GM23338 (cell line): ENCODE data around the gene RUVBL1. TPM values are rescaled to one million over a fixed set of nuclear protein-coding genes. Genes with fewer than 3 reads are reported as not detected.

ENCODE experiments used
- ATAC-seq: fragments of 200-7000 bp; cut with Tn5 transposase; 3 replicates; pipeline ENCODE4 v1.9.1; 2020
- DNase-seq: peaks from one replicate; pipeline ENCODE4 v3.0.0-alpha.2; 2015; ENCODE audit warnings: low spot score
- H2AFZ ChIP-seq: fragments of 200-600 bp; sonication (generic); 2 replicates; pipeline ENCODE4 v1.8.0; 2016; ENCODE audit warnings: antibody characterized with exemption, mild to moderate bottlenecking, moderate library complexity
- H3F3A ChIP-seq: fragments of 200-600 bp; sonication (generic); replicated peaks from 2 replicates; pipeline ENCODE4 v1.8.0; 2017; ENCODE audit warnings: antibody characterized with exemption, mixed run types, low read depth
- H3K27ac ChIP-seq: fragments of 200-600 bp; sonication (generic); 2 replicates; pipeline ENCODE4 v1.6.1; 2016; ENCODE audit warnings: low read depth
- H3K27me3 ChIP-seq: fragments of 200-600 bp; sonication (generic); 2 replicates; pipeline ENCODE4 v1.8.0; 2016; ENCODE audit warnings: mild to moderate bottlenecking, mixed run types, moderate library complexity; ENCODE audit not compliant: insufficient read depth
- H3K36me3 ChIP-seq: fragments of 200-600 bp; sonication (generic); 2 replicates; pipeline ENCODE4 v1.8.0; 2016; ENCODE audit warnings: mild to moderate bottlenecking; ENCODE audit not compliant: insufficient read depth
- H3K4me1 ChIP-seq: fragments of 200-600 bp; sonication (generic); 2 replicates; pipeline ENCODE4 v1.8.0; 2016; ENCODE audit warnings: mild to moderate bottlenecking, moderate library complexity; ENCODE audit not compliant: insufficient read depth
- H3K4me2 ChIP-seq: fragments of 200-600 bp; sonication (generic); 2 replicates; pipeline ENCODE4 v1.7.1; 2017; ENCODE audit warnings: mixed run types
- H3K4me3 ChIP-seq: fragments of 200-600 bp; sonication (generic); 2 replicates; pipeline ENCODE4 v1.6.1; 2016; ENCODE audit warnings: mixed run types
- H3K79me2 ChIP-seq: fragments of 200-600 bp; sonication (generic); replicated peaks from 2 replicates; pipeline ENCODE4 v1.8.0; 2017; ENCODE audit warnings: mild to moderate bottlenecking; ENCODE audit not compliant: insufficient read depth
- H3K9me2 ChIP-seq: fragments of 200-600 bp; sonication (generic); 2 replicates; pipeline ENCODE4 v1.8.0; 2017; ENCODE audit not compliant: insufficient read depth
- H4K20me1 ChIP-seq: fragments of 200-600 bp; sonication (generic); replicated peaks from 2 replicates; pipeline ENCODE4 v1.8.0; 2017; ENCODE audit warnings: mild to moderate bottlenecking; ENCODE audit not compliant: insufficient read depth
- H3K27ac Mint-ChIP-seq: 2 replicates; pipeline ENCODE4 v1.8.0; 2020; ENCODE audit warnings: inconsistent platforms, mild to moderate bottlenecking, moderate library complexity, mixed read lengths
- H3K27me3 Mint-ChIP-seq: 3 replicates; pipeline ENCODE4 v1.8.0; 2022; ENCODE audit warnings: low read depth, mild to moderate bottlenecking, moderate library complexity, mixed read lengths, inconsistent platforms; ENCODE audit not compliant: insufficient read depth, poor library complexity
- H3K36me3 Mint-ChIP-seq: 3 replicates; pipeline ENCODE4 v1.8.0; 2021; ENCODE audit warnings: low read depth, mild to moderate bottlenecking, inconsistent platforms, moderate library complexity, mixed read lengths
- H3K4me1 Mint-ChIP-seq: 3 replicates; pipeline ENCODE4 v1.8.0; 2020; ENCODE audit warnings: mild to moderate bottlenecking, inconsistent platforms, mixed read lengths
- H3K4me3 Mint-ChIP-seq: 3 replicates; pipeline ENCODE4 v1.8.0; 2021; ENCODE audit warnings: moderate library complexity, mild to moderate bottlenecking, inconsistent platforms, mixed read lengths
- H3K9me3 Mint-ChIP-seq: 3 replicates; pipeline ENCODE4 v1.8.0; 2020; ENCODE audit warnings: moderate library complexity, mild to moderate bottlenecking, inconsistent platforms, mixed read lengths
- CREB1 ChIP-seq: fragments of 250-450 bp; sonication (Bioruptor Pico); IDR thresholded peaks from 2 replicates; pipeline ENCODE4 v1.5.0; 2020; ENCODE audit warnings: low read depth, mild to moderate bottlenecking, moderate library complexity
- ETS1 ChIP-seq: IDR thresholded peaks from 2 replicates; pipeline ENCODE4 v1.6.1; 2016; ENCODE audit warnings: antibody characterized with exemption
- EZH2phosphoT487 ChIP-seq: fragments of 200-600 bp; sonication (generic); IDR thresholded peaks from one replicate; pipeline ENCODE4 v1.8.1; 2018; ENCODE audit warnings: antibody characterized with exemption; ENCODE audit not compliant: unreplicated experiment
- JUNB ChIP-seq: IDR thresholded peaks from one replicate; pipeline ENCODE4 v1.6.1; 2016; ENCODE audit warnings: antibody characterized with exemption; ENCODE audit not compliant: unreplicated experiment
- POLR2AphosphoS5 ChIP-seq: IDR thresholded peaks from 2 replicates; pipeline ENCODE4 v1.6.1; 2016; ENCODE audit warnings: antibody characterized with exemption, low read depth
- REST ChIP-seq: IDR thresholded peaks from one replicate; pipeline ENCODE4 v1.6.1; 2018; ENCODE audit warnings: antibody characterized with exemption; ENCODE audit not compliant: unreplicated experiment
- ZNF462 ChIP-seq: fragments of 250-450 bp; sonication (Bioruptor Pico); IDR thresholded peaks from 2 replicates; pipeline ENCODE4 v1.5.0; 2020; ENCODE audit warnings: mild to moderate bottlenecking, moderate library complexity
- polyA plus RNA-seq: library from polyadenylated mRNA; unstranded; fragments of >200 nt; fragmentation: Nextera tagmentation; extraction: Ambion mirVana; gene quantifications from 2 replicates; pipeline ENCODE4 v1.2.1, GENCODE V29; 2016
- total RNA-seq: library from RNA; depleted of rRNA; stranded (reverse); fragments of >200 nt; shearing (Covaris generic); gene quantifications from 2 replicates; pipeline ENCODE4 v1.2.3, GENCODE V29; 2014

RUVBL1 gene
- total and polyA plus RNA-seq, 2 experiments from 2014 or later, result 133 to 136 TPM

GRCh38 chr3:128081846-128082245 is 41.8 kb downstream of the RUVBL1 start:
- no peaks in the 10 kb centered on the region for H3K9me2 ChIP-seq
- Mint-ChIP-seq H3K36me3 (peaks cover 76% of the 10 kb centered on the region), H3K4me1 (peaks cover 6% of the 10 kb centered on the region; the same call in 2 of the 3 replicates), H3K27ac (no peak overlapping the region), H3K9me3 (no peaks in the 10 kb centered on the region), H3K4me3 (no peak overlapping the region), H3K27me3 (peaks cover 4% of the 10 kb centered on the region)
- H4K20me1 ChIP-seq, result peaks cover 26% of the 10 kb centered on the region
- H3K4me2 ChIP-seq, result no peak overlapping the region
- H3K27me3 ChIP-seq, result no peaks in the 10 kb centered on the region
- no peaks in the 10 kb centered on the region for H3K79me2 ChIP-seq
- DNase-seq, result no peak
- H3K4me1 ChIP-seq, result peaks cover 5% of the 10 kb centered on the region; the same call in 1 of the 2 replicates
- H3F3A ChIP-seq, result no peaks in the 10 kb centered on the region
- no peak for ATAC-seq
- H3K27ac ChIP-seq, result no peak overlapping the region
- H3K4me3 ChIP-seq, result no peak overlapping the region
- H2AFZ ChIP-seq, result no peak overlapping the region
- peaks cover 14% of the 10 kb centered on the region; the same call in 1 of the 2 replicates for H3K36me3 ChIP-seq
- TF ChIP-seq ETS1 (no peak), EZH2phosphoT487 (no peak), REST (no peak), JUNB (no peak), POLR2AphosphoS5 (no peak), CREB1 (no peak), ZNF462 (CRISPR knock-in tag) (no peak)
